Kidney (tissue), 14 donors: Measurements from ENCODE around the gene RNF150. TPM values are rescaled to one million over a fixed set of nuclear protein-coding genes. Genes with fewer than 3 reads are reported as not detected.

Source experiments
- DNase-seq, 5 donors: peaks; one replicate each; pipeline ENCODE4 v3.0.0-alpha.2; 2013 to 2020
- FAIRE-seq: peaks from 2 replicates; lab custom pipeline; 2012; peaks lifted over from hg19 to GRCh38; lab: Jason Lieb, UNC
- H3K27ac ChIP-seq, 2 donors: one replicate each; pipeline ENCODE4 v1.7.0; 2013; ENCODE audit warnings: low read depth in 2 of 2, low read length in 2 of 2, inconsistent platforms in 1 of 2
- H3K27me3 ChIP-seq: one replicate; pipeline ENCODE4 v1.7.1; 2013; ENCODE audit warnings: low read length, inconsistent platforms; ENCODE audit not compliant: control insufficient read depth, insufficient read depth
- H3K36me3 ChIP-seq, 3 donors: one replicate each; pipeline versions ENCODE4 v1.7.0 to v1.7.1; 2013; ENCODE audit warnings: low read length in 3 of 3, control low read depth in 1 of 3, inconsistent platforms in 1 of 3; ENCODE audit not compliant: insufficient read depth in 3 of 3, control insufficient read depth in 2 of 3
- H3K4me1 ChIP-seq, 3 donors: one replicate each; pipeline versions ENCODE4 v1.7.0 to v1.7.1; 2013; ENCODE audit warnings: low read length in 3 of 3, inconsistent platforms in 1 of 3, low read depth in 1 of 3; ENCODE audit not compliant: control insufficient read depth in 2 of 3, insufficient read depth in 2 of 3
- H3K4me3 ChIP-seq, 3 donors: one replicate each; pipeline versions ENCODE4 v1.7.0 to v1.8.1; 2013; ENCODE audit warnings: low read length in 3 of 3, control low read depth in 1 of 3, inconsistent platforms in 1 of 3
- H3K9ac ChIP-seq, 3 donors: one replicate each; pipeline versions ENCODE4 v1.7.0 to v1.7.1; 2013; ENCODE audit warnings: low read length in 3 of 3, control low read depth in 1 of 3, inconsistent platforms in 1 of 3
- H3K9me3 ChIP-seq, 3 donors: one replicate each; pipeline versions ENCODE4 v1.7.0 to v1.7.1; 2013; ENCODE audit warnings: low read length in 3 of 3, control low read depth in 1 of 3, inconsistent platforms in 1 of 3; ENCODE audit not compliant: control insufficient read depth in 2 of 3, insufficient read depth in 1 of 3
- intact Hi-C: fragments of 100-400 bp; cut with DNase I; formaldehyde crosslinking; loops from one replicate; pipeline ENCODE4 v1.11.1; 2022
- polyA plus RNA-seq: library from polyadenylated mRNA; stranded (reverse); fragments of 350-450 nt; fragmentation: Illumina TruSeq; extraction: RNeasy Lipid Tissue Mini Kit (QIAGEN cat#74804); gene quantifications from one replicate; pipeline ENCODE4 v1.2.3, GENCODE V29; 2014; ENCODE audit warnings: low read depth, low replicate concordance; ENCODE audit not compliant: insufficient read depth
- total RNA-seq: library from RNA; stranded (reverse); fragmentation: NEBNext Ultra II Directional; extraction: Animal tissue kit (Norgen Biotek cat#: 25700); gene quantifications from one replicate; pipeline ENCODE4 v1.2.1, GENCODE V29; 2021
- TF ChIP-seq, protein P1 (sequence below): IDR thresholded peaks from 3 replicates; pipeline ENCODE4 v1.5.1; 2012; ENCODE audit warnings: mild to moderate bottlenecking, moderate library complexity, borderline replicate concordance; ENCODE audit not compliant: insufficient read depth; ENCODE audit errors: extremely low read depth
- donor health status: control.
- donor health status: control.
- donor health status: control.
- donor health status: control.
- donor health status: control.
- donor health status: DM: yes; HTN: yes; CAD: no.
- donor health status: Normal renal cell carcinoma (clear cell type).

RNF150 gene
- total and polyA plus RNA-seq, 2 donors from 2014 or later = 5.0 to 34.2 TPM

DNA sequence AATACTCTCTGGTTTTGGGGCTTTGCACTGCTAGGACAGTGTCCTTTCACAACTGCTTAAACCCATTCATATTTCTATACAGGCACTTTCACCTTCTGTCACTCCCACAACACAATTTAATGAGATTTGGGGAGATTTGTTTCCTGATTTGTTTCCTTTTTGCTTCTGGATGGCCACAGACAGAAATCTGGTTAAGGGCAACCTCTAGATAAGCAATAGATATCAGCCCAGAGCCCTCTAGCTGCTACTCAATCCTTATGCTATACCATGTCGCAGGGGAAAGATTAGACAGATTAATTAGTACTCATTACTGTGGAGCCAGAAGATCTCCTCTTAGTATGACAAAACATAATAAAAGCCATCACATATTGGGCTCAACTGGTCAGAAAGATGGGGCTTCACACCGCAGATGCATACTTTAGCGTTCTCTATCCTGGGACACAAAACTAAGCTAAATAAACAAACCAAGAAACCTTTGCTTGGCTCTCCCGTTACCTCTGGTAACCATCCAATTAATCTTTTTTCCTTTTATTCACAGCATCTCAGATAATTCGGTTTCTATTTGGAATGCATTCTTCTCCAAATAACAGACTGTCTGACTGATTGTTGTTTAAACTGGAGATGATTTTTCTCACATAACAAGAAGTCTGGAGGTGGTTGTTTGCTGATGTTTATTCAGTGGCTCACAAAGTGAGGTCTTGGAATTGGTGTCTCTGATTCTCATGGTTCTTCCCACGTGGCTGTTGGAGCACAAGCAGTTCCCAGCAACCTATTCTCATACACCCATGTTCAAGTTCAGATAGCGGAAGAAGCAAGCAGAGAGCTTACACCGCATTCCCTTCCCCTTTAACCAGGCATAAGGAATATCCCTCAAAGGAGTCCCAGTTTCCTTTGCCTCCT is 46.5 kb upstream of the RNF150 start:
- Histone ChIP-seq H3K9me3 (peaks cover 0 to 4% (median 0%) of the 10 kb centered on the region in 3 donors), H3K27me3 (no peaks in the 10 kb centered on the region), H3K36me3 (no peaks in the 10 kb centered on the region), H3K9ac (no peak overlapping the region), H3K4me1 (no peaks in the 10 kb centered on the region), H3K4me3 (no peak overlapping the region), H3K27ac (no peak overlapping the region)
- TF ChIP-seq, protein P1, sequence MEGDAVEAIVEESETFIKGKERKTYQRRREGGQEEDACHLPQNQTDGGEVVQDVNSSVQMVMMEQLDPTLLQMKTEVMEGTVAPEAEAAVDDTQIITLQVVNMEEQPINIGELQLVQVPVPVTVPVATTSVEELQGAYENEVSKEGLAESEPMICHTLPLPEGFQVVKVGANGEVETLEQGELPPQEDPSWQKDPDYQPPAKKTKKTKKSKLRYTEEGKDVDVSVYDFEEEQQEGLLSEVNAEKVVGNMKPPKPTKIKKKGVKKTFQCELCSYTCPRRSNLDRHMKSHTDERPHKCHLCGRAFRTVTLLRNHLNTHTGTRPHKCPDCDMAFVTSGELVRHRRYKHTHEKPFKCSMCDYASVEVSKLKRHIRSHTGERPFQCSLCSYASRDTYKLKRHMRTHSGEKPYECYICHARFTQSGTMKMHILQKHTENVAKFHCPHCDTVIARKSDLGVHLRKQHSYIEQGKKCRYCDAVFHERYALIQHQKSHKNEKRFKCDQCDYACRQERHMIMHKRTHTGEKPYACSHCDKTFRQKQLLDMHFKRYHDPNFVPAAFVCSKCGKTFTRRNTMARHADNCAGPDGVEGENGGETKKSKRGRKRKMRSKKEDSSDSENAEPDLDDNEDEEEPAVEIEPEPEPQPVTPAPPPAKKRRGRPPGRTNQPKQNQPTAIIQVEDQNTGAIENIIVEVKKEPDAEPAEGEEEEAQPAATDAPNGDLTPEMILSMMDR = no peak
- intact Hi-C loops = no loop called here
- no peak for DNase-seq
- FAIRE-seq = no peak

DNA sequence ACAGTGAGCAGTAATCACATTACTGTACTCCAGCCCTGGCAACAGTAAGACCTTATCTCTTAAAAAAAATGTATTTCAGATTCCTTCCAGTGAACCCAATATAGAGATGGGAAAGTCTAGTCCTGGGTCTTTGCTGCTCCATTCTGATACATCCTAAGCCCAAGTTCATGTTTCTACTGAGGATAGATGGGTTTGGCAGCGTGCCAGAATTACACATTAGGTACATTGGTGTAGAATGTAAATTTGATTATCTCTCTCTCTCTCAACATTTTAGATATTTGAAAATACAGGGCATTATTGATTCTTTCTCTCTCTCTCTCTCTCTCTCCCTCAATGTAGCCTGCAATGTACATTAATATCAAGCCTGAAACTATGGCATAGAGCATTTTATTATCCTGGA is 43.9 kb upstream of the RNF150 start:
- no peak overlapping the region for H3K9ac ChIP-seq
- H3K9me3 ChIP-seq = no peaks in the 10 kb centered on the region
- FAIRE-seq (no peak), DNase-seq (no peak)
- H3K27ac ChIP-seq = no peak overlapping the region
- no peaks in the 10 kb centered on the region for H3K27me3 ChIP-seq
- no peaks in the 10 kb centered on the region for H3K4me1 ChIP-seq
- intact Hi-C loops = no loop called here
- no peaks in the 10 kb centered on the region for H3K36me3 ChIP-seq
- no peak overlapping the region for H3K4me3 ChIP-seq
- TF ChIP-seq, protein P1 = no peak

DNA sequence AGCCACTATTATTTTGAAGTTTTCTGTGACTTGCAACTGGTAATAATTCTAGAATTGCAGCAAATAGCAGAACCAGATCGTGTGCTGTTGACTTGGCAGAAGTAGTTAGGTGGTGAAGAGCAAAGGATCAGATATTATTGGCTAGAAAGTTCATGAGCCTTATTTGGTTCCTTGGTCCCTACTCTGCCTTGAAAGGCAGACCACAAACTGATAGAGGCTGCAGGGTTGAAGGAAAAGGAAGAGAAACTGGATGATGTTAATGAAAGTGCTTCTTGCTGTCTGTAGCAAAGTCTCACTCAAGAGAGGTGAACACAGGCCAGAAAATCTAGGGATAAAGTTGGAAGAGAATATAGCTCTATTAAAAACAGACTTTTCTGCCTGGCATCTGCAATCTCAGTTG is 41.2 kb upstream of the RNF150 start:
- intact Hi-C loops = no loop called here
- Histone ChIP-seq H3K27ac (no peak overlapping the region), H3K4me3 (no peak overlapping the region), H3K4me1 (no peaks in the 10 kb centered on the region), H3K9ac (no peak overlapping the region), H3K27me3 (no peaks in the 10 kb centered on the region), H3K36me3 (no peaks in the 10 kb centered on the region), H3K9me3 (no peaks in the 10 kb centered on the region)
- FAIRE-seq (no peak), DNase-seq (no peak)
- TF ChIP-seq, protein P1 = no peak
